Colonic mucosa (tissue), 4 donors: ENCODE results near the gene GBP5. TPM values are rescaled to one million over a fixed set of nuclear protein-coding genes. Genes with fewer than 3 reads are reported as not detected.
"Not testable (repeated sequence)": the region's sequence is repeated elsewhere in the genome, so short reads cannot be mapped to it uniquely, and the experiment has no call there.

Source experiments
- DNase-seq: peaks from one replicate; pipeline ENCODE4 v3.0.0-alpha.2; 2020
- H3K27ac ChIP-seq: fragments of 200-600 bp; one replicate; pipeline ENCODE4 v1.8.0; 2021
- H3K27me3 ChIP-seq: fragments of 200-600 bp; one replicate; pipeline ENCODE4 v1.8.0; 2021
- H3K36me3 ChIP-seq: fragments of 200-600 bp; one replicate; pipeline ENCODE4 v1.8.0; 2021
- H3K4me1 ChIP-seq: fragments of 200-600 bp; one replicate; pipeline ENCODE4 v1.8.0; 2021; ENCODE audit warnings: mild to moderate bottlenecking
- H3K4me3 ChIP-seq: fragments of 200-600 bp; one replicate; pipeline ENCODE4 v1.8.0; 2021
- H3K9ac ChIP-seq, 2 donors: one replicate each; pipeline ENCODE4 v1.7.0; 2013; ENCODE audit warnings: control low read depth in 2 of 2, low read depth in 2 of 2, low read length in 2 of 2
- H3K9me3 ChIP-seq: fragments of 200-600 bp; one replicate; pipeline ENCODE4 v1.8.0; 2021
- CTCF ChIP-seq: fragments of 200-600 bp; IDR thresholded peaks from one replicate; pipeline ENCODE4 v1.8.0; 2022; ENCODE audit warnings: antibody characterized with exemption, mild to moderate bottlenecking
- intact Hi-C: fragments of 100-400 bp; cut with DNase I; formaldehyde crosslinking; loops from one replicate; pipeline ENCODE4 v1.14.1; 2022
- total RNA-seq, 2 donors: library from RNA; stranded (reverse); fragmentation: NEBNext Ultra II Directional in 1 of 2; extraction: Animal tissue kit (Norgen Biotek cat#: 25700) in 1 of 2; gene quantifications; one replicate each; pipeline ENCODE4 v1.2.1, GENCODE V29; 2021
- donor health status: healthy.
- donor health status: DM: no; HTN: no; CAD: no.
- donor health status: DM: no; HTN: no; CAD: no.

The GBP5 gene
- total RNA-seq, 2 donors from 2014 or later = 1.3 to 3.0 TPM

- Histone ChIP-seq H3K9me3 (no peaks in the 10 kb centered on the region), H3K9ac (no peak overlapping the region), H3K4me1 (no peaks in the 10 kb centered on the region), H3K4me3 (no peak overlapping the region), H3K27ac (peak overlapping the region; percentile 71), H3K27me3 (no peaks in the 10 kb centered on the region), H3K36me3 (no peaks in the 10 kb centered on the region)
- intact Hi-C loops = no loop called here
- TF ChIP-seq CTCF = no peak
- DNase-seq = no peak
Observed at GRCh38 chr1:89287181-89288050, 14.8 kb upstream of the GBP5 start.

DNA sequence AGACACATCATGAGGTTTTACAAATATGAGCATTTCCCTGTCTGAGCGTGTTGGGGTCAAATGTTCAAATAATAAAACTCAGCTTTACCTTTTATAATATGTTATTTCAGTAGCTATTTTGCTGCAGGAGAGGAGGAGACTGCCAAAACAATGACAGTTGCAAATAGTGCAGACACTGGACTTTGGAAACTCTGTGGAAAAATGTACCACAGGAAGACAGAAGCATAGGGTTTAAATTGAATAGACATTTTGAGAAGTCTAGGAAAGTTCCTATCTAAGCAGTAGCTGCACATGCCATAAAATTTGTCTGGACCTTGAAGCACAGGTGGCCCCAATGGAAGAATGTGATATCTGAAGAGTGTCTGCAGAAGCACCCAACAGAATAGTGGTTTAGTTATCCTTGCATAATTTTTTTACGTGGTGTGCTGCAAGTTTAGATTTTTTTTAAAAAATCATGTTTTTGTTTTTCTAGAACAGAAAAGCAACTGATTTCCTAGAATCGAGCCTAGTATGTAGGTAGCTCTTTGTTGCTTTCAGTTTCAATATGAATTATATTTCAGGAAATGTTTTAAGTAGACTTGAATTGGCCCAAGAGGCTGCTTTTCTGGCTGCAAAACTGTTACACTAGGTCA is 14.0 kb upstream of the GBP5 start:
- Histone ChIP-seq H3K9ac (peak overlapping the region in 1 of 2 donors; percentile 17), H3K27ac (peak overlapping the region; percentile 71), H3K27me3 (no peaks in the 10 kb centered on the region), H3K4me1 (no peaks in the 10 kb centered on the region), H3K9me3 (no peaks in the 10 kb centered on the region), H3K36me3 (no peaks in the 10 kb centered on the region), H3K4me3 (no peak overlapping the region)
- intact Hi-C loops = no loop called here
- no peak for TF ChIP-seq CTCF
- DNase-seq = no peak

DNA sequence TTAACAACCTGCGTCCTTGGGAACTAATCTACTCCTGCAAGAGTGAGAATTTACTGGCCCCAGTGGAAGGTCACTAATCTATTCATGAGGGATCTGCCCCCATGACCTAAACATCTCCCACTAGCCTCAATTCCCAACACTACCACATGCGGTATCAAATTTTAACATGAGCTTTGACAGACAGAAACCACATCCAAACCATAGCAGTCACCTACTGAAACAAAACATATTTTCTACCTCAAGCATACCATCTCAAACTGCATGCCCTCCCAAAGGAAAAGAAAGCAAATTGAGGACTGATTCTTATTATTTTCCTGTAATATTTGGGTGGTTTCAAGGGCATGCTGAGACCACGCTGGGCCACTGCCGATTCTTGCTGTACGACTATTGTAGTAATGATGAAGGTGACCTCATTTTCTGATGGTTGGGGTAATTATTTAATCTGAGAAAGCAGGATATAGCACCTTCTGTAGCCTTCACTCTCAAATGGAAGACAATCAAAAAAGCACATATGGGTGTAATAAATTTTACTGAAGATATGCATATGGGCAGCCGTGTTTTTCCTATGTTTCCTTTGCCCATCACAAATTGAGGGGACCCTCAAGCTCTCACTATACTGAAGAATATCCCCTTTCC is 13.2 kb upstream of the GBP5 start:
- H3K36me3 ChIP-seq = no peaks in the 10 kb centered on the region
- no peak overlapping the region for H3K9ac ChIP-seq
- no peaks in the 10 kb centered on the region for H3K27me3 ChIP-seq
- no peak for TF ChIP-seq CTCF
- DNase-seq = no peak
- no peak overlapping the region for H3K27ac ChIP-seq
- intact Hi-C loops = no loop called here
- no peaks in the 10 kb centered on the region for H3K4me1 ChIP-seq
- H3K4me3 ChIP-seq = no peak overlapping the region
- no peaks in the 10 kb centered on the region for H3K9me3 ChIP-seq

- intact Hi-C loops, DNase-seq, H3K4me3 ChIP-seq, H3K27ac ChIP-seq, H3K4me1 ChIP-seq, H3K9ac ChIP-seq, H3K9me3 ChIP-seq, H3K36me3 ChIP-seq, H3K27me3 ChIP-seq: not testable (repeated sequence)
Observed at GRCh38 chr1:89284078-89284763, 11.6 kb upstream of the GBP5 start.

DNA sequence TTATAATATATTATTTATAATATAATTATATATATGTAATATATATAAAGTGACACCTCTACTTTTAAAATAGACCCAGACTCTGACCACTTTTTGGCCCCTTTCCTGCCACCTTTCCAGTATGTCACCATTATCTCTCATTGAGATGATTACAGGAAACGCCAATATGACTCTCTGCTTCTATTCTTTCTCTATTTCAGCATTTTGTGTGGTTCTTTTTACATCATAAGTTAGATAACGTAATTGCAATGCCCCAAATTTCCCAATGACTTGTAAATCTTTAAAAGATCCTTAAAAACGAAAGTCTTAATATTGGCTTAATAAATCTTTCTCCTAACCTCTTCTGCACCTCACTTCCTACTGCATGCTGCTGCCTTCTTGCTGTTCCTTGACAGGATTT is 8.1 kb upstream of the GBP5 start:
- H3K9me3 ChIP-seq = no peaks in the 10 kb centered on the region
- DNase-seq = no peak
- H3K9ac ChIP-seq = no peak overlapping the region
- H3K4me3 ChIP-seq = no peak overlapping the region
- H3K27ac ChIP-seq = no peak overlapping the region
- H3K27me3 ChIP-seq = no peaks in the 10 kb centered on the region
- H3K36me3 ChIP-seq = no peaks in the 10 kb centered on the region
- intact Hi-C loops = no loop called here
- no peaks in the 10 kb centered on the region for H3K4me1 ChIP-seq
- TF ChIP-seq CTCF = no peak
